Measurements from ENCODE around the gene DNAJC13. TPM values are rescaled to one million over a fixed set of nuclear protein-coding genes. Genes with fewer than 3 reads are reported as not detected.
A peak's percentile ranks its signal among the peaks of the same experiment; 100 is the strongest.
"Not testable (repeated sequence)": the region's sequence is repeated elsewhere in the genome, so short reads cannot be mapped to it uniquely, and the experiment has no call there.

DNAJC13 gene
- polyA plus RNA-seq, 1 donor from 2014 or later = 9.9 TPM

- not testable (repeated sequence) for H3K36me3 Mint-ChIP-seq, H3K9me3 Mint-ChIP-seq, H3K4me3 Mint-ChIP-seq, H3K27me3 Mint-ChIP-seq, H3K4me1 Mint-ChIP-seq, H3K27ac Mint-ChIP-seq
These were observed 138.7 kb downstream of the DNAJC13 start for GRCh38 chr3:132556036-132556386.

GRCh38 chr3:132556508-132557159 is 139.3 kb downstream of the DNAJC13 start:
- Mint-ChIP-seq H3K4me3 (no peak overlapping the region), H3K9me3 (no peaks in the 10 kb centered on the region), H3K27ac (no peak overlapping the region), H3K4me1 (no peaks in the 10 kb centered on the region), H3K36me3 (peaks cover 9% of the 10 kb centered on the region), H3K27me3 (no peaks in the 10 kb centered on the region)

GRCh38 chr3:132561003-132561402 is 143.7 kb downstream of the DNAJC13 start:
- peaks cover 19% of the 10 kb centered on the region for H3K36me3 Mint-ChIP-seq
- no peak overlapping the region for H3K27ac Mint-ChIP-seq
- H3K4me3 Mint-ChIP-seq = no peak overlapping the region
- H3K9me3 Mint-ChIP-seq = peaks cover 0 to 7% (median 0%) of the 10 kb centered on the region in 3 donors
- H3K4me1 Mint-ChIP-seq = peaks cover 0 to 3% (median 0%) of the 10 kb centered on the region in 3 donors
- no peaks in the 10 kb centered on the region for H3K27me3 Mint-ChIP-seq

GRCh38 chr3:132563420-132564069 is 146.2 kb downstream of the DNAJC13 start:
- Mint-ChIP-seq H3K27ac (no peak overlapping the region), H3K9me3 (peaks cover 0 to 7% (median 0%) of the 10 kb centered on the region in 3 donors), H3K4me1 (peaks cover 0 to 3% (median 0%) of the 10 kb centered on the region in 3 donors), H3K4me3 (no peak overlapping the region), H3K27me3 (no peaks in the 10 kb centered on the region), H3K36me3 (peaks cover 19% of the 10 kb centered on the region)

- Mint-ChIP-seq H3K4me3 (no peak overlapping the region), H3K36me3 (peaks cover 19% of the 10 kb centered on the region), H3K27me3 (no peaks in the 10 kb centered on the region), H3K9me3 (peaks cover 0 to 7% (median 0%) of the 10 kb centered on the region in 3 donors), H3K27ac (peak overlapping the region in 1 of 3 donors; percentile 11), H3K4me1 (peaks cover 0 to 3% (median 0%) of the 10 kb centered on the region in 3 donors)
These were observed 146.8 kb downstream of the DNAJC13 start for GRCh38 chr3:132564070-132564465.

- Mint-ChIP-seq H3K9me3 (peaks cover 0 to 9% (median 4%) of the 10 kb centered on the region in 3 donors), H3K27ac (no peak overlapping the region), H3K4me1 (peaks cover 0 to 3% (median 0%) of the 10 kb centered on the region in 3 donors), H3K36me3 (peaks cover 24% of the 10 kb centered on the region), H3K27me3 (no peaks in the 10 kb centered on the region), H3K4me3 (no peak overlapping the region)
These were observed 151.1 kb downstream of the DNAJC13 start for GRCh38 chr3:132568422-132568821.

- Mint-ChIP-seq H3K27ac (no peak overlapping the region), H3K4me3 (no peak overlapping the region), H3K27me3 (no peaks in the 10 kb centered on the region), H3K9me3 (peaks cover 0 to 6% (median 4%) of the 10 kb centered on the region in 3 donors), H3K4me1 (no peaks in the 10 kb centered on the region), H3K36me3 (peaks cover 26% of the 10 kb centered on the region)
These were observed 151.9 kb downstream of the DNAJC13 start for GRCh38 chr3:132569153-132569552.

GRCh38 chr3:132569580-132569979 is 152.3 kb downstream of the DNAJC13 start:
- H3K27me3 Mint-ChIP-seq = no peaks in the 10 kb centered on the region
- no peak overlapping the region for H3K4me3 Mint-ChIP-seq
- H3K4me1 Mint-ChIP-seq = no peaks in the 10 kb centered on the region
- no peak overlapping the region for H3K27ac Mint-ChIP-seq
- peaks cover 26% of the 10 kb centered on the region for H3K36me3 Mint-ChIP-seq
- H3K9me3 Mint-ChIP-seq = peaks cover 0 to 6% (median 4%) of the 10 kb centered on the region in 3 donors

GRCh38 chr3:132570016-132570415 is 152.7 kb downstream of the DNAJC13 start:
- H3K4me3 Mint-ChIP-seq = no peak overlapping the region
- H3K27me3 Mint-ChIP-seq = no peaks in the 10 kb centered on the region
- no peaks in the 10 kb centered on the region for H3K4me1 Mint-ChIP-seq
- H3K36me3 Mint-ChIP-seq = peaks cover 26% of the 10 kb centered on the region
- H3K27ac Mint-ChIP-seq = no peak overlapping the region
- peaks cover 0 to 6% (median 4%) of the 10 kb centered on the region in 3 donors for H3K9me3 Mint-ChIP-seq

GRCh38 chr3:132573797-132574211 is 156.5 kb downstream of the DNAJC13 start:
- H3K27me3 Mint-ChIP-seq = no peaks in the 10 kb centered on the region
- peaks cover 0 to 6% (median 4%) of the 10 kb centered on the region in 3 donors for H3K9me3 Mint-ChIP-seq
- no peak overlapping the region for H3K4me3 Mint-ChIP-seq
- no peak overlapping the region for H3K27ac Mint-ChIP-seq
- H3K4me1 Mint-ChIP-seq = no peaks in the 10 kb centered on the region
- peaks cover 25% of the 10 kb centered on the region for H3K36me3 Mint-ChIP-seq

GRCh38 chr3:132587401-132587800 is 170.1 kb downstream of the DNAJC13 start:
- no peaks in the 10 kb centered on the region for H3K27me3 Mint-ChIP-seq
- H3K4me3 Mint-ChIP-seq = no peak overlapping the region
- no peaks in the 10 kb centered on the region for H3K4me1 Mint-ChIP-seq
- peaks cover 26% of the 10 kb centered on the region for H3K36me3 Mint-ChIP-seq
- H3K27ac Mint-ChIP-seq = no peak overlapping the region
- H3K9me3 Mint-ChIP-seq = peaks cover 2 to 10% (median 3%) of the 10 kb centered on the region in 3 donors

Other genes with a start within 250 kb of the DNAJC13 start
- 0.28 TPM for gene ACP3, start 100.1 kb upstream of the DNAJC13 start, polyA plus RNA-seq
- gene ACKR4, start 179.8 kb downstream of the DNAJC13 start, polyA plus RNA-seq = not detected
- 6.0 TPM for gene ACAD11, start 242.3 kb downstream of the DNAJC13 start, polyA plus RNA-seq
- 38.6 TPM for gene UBA5, start 242.8 kb downstream of the DNAJC13 start, polyA plus RNA-seq

Data from IgD-negative memory B cell (primary cell).